Subcutaneous adipose tissue (tissue), 4 donors: ENCODE measurements around the gene MCF2. TPM values are rescaled to one million over a fixed set of nuclear protein-coding genes. Genes with fewer than 3 reads are reported as not detected.

Source experiments
- CTCF ChIP-seq: fragments of 450-650 bp; IDR thresholded peaks from one replicate; pipeline ENCODE4 v1.5.1; 2016; ENCODE audit warnings: low read depth, mild to moderate bottlenecking, control low read depth, antibody characterized with exemption, moderate library complexity
- total RNA-seq, 4 donors: library from RNA; depleted of rRNA; stranded (reverse); fragments of >200 nt; gene quantifications; one replicate each; pipeline ENCODE4 v1.1.0, GENCODE V29; 2016

MCF2 gene
- total RNA-seq, 4 donors from 2014 or later: not detected

GRCh38 chrX:139691843-139692505, 16.0 kb downstream of the MCF2 start:
- no peak for TF ChIP-seq CTCF

GRCh38 chrX:139691493-139691842, 16.5 kb downstream of the MCF2 start:
- no peak for TF ChIP-seq CTCF

GRCh38 chrX:139680356-139680755, 27.6 kb downstream of the MCF2 start:
- no peak for TF ChIP-seq CTCF

- no peak for TF ChIP-seq CTCF
Measured at GRCh38 chrX:139647597-139647996, 60.4 kb downstream of the MCF2 start.

GRCh38 chrX:139642241-139642927, 65.6 kb downstream of the MCF2 start:
- TF ChIP-seq CTCF: no peak

GRCh38 chrX:139640259-139640658, 67.7 kb downstream of the MCF2 start:
- no peak for TF ChIP-seq CTCF

- no peak for TF ChIP-seq CTCF
Measured at GRCh38 chrX:139639253-139639652, 68.7 kb downstream of the MCF2 start.
